Muscle of arm (tissue), 12 donors: ENCODE results near the gene CLCA1. TPM values are rescaled to one million over a fixed set of nuclear protein-coding genes. Genes with fewer than 3 reads are reported as not detected.

Experiments
- DNase-seq: peaks from one replicate; pipeline ENCODE4 v3.0.0-alpha.2; 2013
- polyA plus RNA-seq, 12 donors: library from polyadenylated mRNA; unstranded; fragments of 120-200 nt; gene quantifications; one replicate each; pipeline ENCODE4 v1.2.1, GENCODE V29; 2013; ENCODE audit not compliant: insufficient read length in 12 of 12

CLCA1 gene
- polyA plus RNA-seq, 12 donors: 1.5 to 169 TPM; not detected in 10

DNA sequence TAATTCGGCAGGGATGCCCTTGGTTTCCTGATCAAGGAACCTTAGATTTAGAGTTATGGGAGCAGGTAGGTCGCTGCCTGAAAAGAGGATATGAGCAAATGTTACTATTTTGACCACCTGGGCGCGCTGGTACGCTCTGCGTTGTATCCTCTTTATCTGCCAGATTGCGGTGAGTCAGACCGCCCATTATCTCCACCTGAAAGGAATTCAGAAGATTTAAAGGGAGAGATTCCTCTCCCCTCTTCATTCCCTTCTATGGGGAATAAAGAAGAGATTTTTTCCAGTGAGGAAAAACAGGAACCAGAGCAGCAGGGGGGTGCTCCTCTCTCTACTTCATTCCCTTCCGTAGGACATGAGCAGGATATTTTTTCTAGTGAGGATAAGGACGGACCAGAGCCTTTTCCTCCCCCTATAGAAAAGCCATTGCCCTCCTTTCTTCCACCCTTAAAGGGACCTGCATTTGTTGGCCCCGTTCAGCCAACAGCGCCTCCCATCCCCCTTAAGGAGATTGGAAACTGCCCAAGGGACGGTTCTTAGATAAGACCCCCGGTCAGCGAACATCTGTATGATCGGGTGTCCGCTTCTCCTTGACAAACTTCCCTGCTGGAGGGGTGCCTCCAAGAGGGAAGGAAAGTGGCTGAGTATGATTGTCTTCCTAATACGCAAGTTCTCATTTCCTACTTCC, 34.1 kb downstream of the CLCA1 start:
- DNase-seq: no peak

DNA sequence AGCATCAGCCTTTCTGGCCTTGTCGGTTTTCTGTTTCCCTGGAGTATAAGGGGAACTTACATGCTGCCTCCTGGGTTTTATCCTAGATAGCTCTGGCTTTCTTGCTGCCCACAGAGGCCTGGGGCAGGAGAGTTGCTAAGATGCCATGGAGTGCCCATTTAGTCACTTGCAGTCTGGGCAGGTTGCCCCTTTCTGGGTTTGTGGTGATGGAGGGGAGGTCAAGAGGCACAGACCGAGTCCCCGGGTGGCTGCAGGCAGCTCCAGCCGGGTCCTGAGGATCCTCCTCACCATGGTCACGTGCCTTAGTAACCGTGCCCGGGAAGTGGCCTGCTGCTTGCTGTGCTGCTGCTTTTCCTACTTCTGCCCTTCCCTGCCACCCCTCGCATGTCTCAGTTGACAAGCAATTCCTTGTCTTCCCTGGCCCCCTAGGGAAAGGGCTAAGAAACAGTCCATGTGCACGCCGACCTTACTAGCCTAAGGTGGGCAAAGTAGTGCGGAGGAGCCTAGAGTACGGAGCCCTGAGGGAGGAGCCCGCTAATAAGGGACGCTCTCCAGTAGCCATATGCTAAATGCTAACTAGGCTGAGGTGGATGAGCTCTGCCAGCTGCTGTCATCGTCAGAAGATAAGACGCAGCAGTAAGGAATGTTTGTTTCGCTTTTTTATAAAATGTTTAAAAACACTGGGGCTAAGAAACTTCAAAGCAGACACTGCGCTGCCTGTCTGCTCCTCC, 34.8 kb downstream of the CLCA1 start:
- DNase-seq: no peak

DNA sequence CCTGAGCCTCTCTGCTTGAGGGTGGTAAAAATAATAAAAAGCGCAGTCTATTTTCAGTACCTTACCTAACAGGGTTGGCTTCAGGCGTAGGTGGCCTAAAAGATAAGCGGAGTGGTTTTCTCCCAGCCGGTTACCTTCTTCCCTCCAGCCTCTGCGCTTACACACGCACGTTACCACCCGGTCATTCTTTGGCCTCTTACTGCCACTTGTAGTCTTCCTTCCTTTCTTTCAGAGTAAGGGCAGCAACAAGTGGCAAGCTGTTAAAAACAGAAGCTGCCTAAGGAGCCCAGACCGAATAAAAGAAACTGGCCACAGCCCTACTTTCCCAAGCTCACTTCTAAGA, 35.4 kb downstream of the CLCA1 start:
- no peak for DNase-seq

DNA sequence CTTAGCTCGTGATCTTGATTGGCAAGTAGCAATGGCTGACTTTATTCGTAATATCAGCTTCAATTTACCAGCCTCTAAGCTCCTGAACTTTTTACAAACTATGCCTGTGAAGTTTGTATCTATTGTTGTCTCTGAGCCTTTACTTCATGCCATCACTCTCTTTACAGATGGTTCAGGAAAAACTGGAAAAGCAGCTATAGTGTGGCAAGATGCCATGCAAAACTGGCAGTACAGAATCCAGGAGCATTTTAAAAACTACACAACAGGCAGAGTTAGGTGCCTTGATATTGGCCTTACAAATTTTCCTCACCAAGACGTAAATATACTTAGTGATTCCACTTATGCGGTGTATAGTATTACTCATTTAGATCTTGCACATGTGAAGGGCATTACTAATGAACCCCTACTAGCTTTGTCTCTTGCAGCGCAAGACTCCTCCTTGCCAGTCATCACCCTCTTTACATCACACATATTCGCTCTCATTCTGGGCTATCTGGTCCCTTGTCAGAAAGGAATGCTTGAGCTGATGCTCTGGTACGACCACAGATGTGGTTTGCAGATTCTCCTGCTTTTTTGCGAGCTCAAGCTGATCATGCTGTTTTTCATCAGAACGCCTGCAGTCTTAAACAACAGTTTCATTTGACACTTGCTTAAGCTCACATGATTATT, 36.3 kb downstream of the CLCA1 start:
- DNase-seq: no peak

DNA sequence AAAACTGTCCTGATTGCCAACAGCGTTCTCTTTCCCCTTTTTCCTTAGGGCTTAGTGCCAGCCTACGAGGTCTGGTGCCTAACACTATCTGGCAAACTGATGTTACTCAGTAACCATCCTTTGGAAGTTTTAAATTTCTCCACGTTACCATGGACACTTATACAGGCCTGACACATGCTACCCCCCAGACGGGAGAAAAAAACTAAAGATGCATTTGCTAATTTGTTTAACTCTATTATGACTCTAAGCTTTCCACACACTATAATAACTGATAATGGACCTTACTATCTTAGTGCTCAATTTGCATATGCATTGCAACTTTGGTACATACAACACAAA, 36.8 kb downstream of the CLCA1 start:
- DNase-seq: no peak

DNA sequence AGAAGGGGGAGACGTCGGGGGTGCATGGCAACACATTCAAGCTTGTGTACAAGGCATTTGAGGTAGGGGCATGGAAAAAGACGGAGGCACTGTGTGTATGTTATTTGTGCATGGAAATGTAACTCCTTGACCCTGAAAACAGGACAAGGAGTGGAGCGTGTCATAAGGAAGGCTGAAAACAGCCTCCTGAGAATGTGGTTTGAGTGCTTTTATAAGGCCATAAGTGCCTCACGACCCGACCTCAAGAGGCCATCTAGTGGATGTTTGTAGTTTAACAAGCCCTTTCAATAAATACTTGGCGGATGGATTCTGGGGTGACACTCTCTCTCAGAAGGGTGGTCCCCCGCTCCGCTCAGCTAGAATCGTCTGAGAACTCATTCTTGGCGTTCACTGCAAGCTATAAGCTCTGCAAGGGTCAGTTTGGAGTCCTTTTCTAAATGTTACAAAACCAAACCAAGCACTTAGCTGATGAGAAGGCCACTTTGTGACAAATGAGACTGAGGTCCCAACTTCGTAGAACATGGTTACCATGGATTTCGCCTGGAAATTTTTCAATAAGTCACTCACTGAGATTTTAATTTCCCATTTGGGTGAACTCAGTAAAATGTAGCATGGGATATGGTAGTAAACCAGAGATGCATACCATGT, 39.3 kb downstream of the CLCA1 start:
- DNase-seq: no peak

DNA sequence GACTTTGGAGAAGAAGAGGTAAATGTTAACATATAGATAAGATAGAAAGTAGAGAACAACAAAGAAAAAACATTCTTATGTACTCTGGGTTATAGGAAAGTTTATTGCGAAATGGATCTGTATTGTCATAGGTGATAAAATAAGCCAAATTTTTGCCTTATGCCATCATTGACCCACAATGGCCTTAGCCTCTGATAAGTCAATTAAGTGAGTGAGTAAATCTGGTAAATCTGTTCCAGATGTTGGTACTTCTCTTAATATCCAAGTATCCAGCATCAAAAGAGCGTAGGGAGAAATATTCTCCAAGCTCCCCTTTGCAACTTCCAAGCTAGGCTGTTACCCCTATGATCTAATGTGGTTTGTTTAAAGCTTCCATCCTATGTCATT, 39.8 kb downstream of the CLCA1 start:
- DNase-seq: no peak

DNA sequence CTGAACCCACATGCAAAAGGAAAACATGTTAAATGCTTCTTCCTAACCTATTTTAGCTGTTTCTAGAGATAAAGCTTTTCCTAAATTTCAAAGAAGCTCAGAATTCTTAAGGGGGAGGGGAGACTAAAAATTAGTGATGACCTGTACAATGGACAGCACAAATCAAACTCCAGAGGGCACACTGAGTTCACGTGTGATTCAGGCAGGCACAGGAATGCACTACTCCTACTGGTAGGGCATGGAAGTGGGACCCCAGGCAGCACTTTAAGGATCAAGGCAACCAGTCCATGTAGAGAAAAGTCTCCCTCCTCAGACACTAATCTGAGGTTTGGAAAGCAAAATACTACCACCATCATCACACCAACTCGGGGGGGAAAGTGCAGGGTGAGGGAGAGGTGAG, 46.9 kb downstream of the CLCA1 start:
- DNase-seq: no peak

DNA sequence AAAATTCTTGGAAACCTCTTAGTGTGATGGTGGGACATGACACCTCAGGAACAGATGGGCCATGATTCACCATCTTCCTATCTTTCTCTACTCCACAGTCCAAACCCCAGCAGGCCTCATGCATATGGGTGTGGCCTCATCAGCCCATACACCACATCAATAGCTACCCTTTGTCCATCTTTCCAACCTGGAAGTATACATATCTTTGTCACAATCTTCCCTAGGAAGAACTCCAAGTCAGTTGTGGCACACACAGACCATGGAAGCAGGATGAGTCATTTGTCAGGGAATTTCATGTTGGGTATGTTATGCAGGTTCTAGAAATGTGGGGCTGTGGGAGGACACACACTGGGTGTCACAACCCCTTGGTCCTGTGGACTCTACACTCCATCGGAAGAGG, 47.6 kb downstream of the CLCA1 start:
- DNase-seq: no peak

DNA sequence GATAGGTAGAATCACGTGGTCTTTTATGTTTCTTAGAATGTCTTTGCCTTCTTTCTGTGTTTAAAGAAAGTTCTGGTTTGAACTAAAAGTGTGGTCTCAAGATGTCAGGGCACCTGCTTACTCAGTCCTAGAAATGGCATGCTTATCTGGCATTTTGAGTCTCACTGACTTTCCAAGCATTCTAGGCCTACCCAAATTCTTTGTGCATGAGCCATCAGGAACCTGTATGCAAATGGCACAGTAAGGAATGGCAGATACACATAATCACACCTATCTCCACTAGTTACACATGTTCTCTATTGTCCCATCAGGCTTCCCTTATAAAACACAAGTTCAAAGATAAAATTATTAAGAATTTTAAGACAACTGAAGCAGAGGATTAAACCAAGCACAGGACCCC, 48.6 kb downstream of the CLCA1 start:
- DNase-seq: no peak

DNA sequence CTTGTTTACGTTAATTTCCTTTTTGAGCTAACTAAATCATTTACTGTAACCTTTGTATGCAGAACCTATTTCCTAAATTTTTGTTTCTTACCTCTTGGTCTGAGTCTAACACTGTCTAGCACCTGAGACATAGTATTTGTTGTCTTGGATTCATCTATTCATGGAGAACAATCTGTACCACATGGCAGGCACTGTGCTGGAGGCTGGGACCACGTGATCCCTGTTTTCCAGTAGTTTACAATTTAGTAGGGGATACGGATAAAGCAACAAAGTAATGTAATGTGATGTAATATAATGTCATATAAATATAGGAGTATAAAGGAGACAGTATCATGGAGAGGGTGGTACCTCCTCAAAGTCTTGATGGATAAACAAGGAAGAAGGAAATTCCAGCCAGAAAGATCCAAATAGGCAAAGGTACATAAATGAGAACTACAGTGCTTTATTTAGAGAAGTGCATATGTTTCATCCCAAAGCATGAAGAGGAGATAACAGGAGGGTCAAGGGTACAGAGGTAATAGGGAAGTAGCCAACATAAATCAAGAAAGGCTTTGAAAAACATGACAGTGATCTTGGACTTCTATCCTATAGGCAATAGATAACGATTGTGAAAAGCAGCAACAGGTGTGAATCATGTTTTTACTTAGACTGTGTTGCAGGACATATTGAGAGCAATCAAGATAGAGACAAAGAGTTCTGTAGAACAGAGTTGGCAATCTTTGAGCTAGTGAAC, 52.2 kb downstream of the CLCA1 start:
- no peak for DNase-seq

DNA sequence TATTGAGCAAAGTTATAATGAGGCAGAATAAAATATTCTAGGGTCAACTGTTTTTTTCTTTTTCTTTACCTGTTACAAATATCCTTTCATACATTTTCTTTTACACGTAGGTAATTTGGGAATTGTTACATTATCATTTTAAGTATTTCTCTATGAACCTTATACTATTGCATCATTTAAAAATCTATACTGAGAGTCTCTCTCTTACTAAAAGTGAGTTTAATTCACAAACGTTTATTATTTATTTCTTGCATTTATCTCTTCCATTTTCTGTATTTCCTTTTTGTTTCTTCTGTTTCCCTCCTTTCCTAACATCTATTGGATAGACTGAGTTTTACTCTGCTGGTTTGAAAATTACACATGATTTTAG, 52.8 kb downstream of the CLCA1 start:
- no peak for DNase-seq

DNA sequence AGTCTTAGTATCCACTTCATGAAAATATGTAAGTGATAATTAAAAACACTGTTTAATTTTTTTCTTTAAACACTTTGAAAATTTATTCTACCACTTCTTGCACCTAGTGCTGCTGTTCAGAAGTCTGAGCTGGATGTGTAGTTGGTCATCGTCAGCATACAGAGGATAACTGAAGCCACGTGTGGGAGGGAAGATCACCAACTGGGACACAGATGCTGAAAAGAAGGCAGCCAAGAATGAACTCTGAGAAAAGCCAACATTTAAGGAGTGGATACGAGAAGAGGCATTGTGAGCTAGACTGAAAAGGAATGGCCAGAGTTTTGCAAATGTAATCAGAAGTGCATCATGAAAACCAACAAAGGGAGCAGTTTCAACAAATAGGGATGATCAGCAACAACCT, 53.5 kb downstream of the CLCA1 start:
- DNase-seq: no peak

DNA sequence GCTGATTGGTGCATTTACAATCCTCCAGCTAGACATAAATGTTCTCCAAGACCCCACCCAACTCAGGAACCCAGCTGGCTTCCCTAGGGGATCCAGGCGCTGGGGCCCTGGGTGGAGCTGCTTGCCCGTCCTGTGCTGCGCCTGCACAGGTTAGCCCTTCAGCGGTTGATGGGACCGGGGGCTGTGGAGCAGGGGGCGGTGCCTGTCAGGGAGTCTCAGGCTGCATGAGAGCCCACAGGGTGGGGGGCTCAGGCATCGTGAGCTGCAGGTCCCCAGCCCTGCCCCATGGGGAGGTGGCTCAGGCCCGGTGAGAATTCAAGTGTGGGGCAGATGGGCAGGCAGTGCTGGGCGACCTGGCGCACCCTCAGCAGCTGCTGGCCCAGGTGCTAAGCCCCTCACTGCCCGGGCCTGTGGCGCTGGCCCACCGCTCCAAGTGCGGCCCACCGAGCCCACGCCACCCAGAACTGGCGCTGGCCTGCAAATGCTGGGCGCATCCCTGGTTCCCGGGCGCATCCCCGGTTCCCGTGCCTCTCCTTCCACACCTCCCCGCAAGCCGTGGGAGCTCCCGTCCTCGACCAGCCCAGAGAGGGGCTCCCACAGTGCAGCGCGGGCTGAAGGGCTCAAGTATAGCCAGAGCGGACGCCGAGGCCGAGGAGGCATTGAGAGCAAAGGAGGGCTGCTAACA, 55.1 kb downstream of the CLCA1 start:
- no peak for DNase-seq

DNA sequence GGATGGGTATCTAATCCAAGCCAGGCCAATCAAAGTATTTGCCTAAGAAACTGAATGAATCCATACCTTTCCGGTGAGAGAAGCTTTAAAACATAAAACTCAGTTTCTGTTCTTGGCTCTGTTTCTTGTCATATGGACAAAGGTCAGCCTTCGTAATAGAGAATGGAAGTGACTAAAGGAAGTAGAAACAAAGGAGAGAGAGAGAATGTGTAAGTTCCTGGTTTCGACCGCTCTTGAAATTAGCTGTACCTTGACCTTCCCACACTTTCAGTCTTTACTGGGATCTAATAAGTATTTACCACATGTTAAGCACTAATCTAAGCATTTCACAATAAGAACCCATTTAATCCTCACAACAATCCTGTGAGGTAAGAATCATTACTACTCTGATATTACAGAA, 58.6 kb downstream of the CLCA1 start:
- DNase-seq: no peak

DNA sequence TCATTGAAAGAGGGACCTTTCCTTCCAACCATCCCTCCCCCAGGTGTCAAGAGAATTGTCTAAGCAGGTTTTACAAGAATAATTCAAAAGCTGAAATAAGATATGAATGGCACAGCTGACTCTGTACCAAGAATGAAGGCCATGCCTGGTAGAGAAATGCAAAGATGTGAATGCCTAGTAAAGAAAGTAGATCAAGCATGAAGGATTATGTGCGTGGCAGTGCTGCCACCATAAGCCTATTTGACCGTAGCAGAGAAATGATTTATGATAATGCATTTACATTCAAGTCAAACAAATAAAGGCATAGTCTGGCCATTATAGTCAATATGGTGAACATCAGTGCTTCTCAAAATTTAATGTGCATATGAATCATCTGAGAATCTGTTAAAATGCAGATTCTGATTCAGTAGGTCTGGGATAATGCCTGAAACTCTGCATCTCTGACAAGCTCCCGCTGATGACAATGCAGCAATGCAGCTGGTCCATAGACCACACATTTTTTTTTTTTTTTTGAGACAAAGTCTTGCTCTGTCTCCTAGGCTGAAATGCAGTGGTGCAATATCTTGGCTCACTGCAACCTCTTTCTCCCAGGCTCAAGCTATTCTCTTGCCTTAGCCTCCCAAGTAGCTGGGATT, 61.6 kb downstream of the CLCA1 start:
- no peak for DNase-seq

DNA sequence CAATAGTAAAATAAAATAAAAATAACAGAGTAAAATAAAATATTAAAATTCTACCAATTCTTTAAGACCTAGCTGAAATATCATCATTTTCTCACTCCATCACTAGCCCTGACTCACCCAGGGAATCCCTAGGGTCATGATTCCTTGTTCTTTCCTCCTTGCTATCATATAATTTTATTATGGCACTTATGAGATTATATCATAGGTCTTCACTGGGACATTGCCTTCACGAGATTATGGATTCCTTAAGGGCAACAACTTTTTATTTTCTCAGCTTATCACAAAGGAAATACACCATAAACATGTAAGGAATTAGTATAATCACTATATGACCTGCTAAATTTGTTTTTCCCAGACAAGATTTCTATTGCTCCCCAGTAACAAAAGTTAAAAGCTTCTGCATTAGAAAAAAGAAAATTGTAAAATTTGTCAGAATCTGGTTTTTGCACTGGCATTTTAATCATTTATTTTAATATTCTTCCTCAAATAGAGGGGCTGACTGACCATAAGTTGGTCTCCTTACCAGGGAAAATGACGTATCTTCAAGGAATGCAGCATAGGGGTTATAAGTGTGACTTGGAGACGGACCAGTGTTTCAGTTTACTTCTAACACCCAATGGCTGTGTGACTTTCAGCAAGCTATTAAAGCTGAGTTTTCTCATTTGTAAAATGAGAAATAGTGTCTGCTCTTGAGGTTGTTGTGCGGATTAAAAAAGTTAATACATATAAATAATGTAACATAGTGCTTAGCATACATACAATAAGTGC, 69.4 kb downstream of the CLCA1 start:
- DNase-seq: no peak

DNA sequence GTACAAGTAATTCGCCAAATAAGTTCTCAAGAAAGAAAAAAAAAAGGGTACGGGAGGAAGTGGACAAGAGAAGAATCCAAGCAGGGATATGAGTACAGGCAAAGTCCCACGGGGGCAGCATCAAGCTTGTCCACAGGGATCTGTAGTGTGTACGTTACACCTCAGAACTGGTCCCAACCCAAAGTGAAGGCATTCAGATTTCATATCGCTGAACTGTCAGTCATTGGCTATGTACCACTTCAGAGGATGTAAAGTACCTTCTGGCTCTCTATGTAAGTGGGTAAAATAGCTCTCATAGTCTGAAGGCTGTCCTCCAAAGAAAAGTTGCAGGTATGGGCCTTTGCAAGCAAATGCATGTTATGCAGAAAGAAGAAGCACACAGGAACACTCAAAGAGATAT, 70.0 kb downstream of the CLCA1 start:
- DNase-seq: no peak

DNA sequence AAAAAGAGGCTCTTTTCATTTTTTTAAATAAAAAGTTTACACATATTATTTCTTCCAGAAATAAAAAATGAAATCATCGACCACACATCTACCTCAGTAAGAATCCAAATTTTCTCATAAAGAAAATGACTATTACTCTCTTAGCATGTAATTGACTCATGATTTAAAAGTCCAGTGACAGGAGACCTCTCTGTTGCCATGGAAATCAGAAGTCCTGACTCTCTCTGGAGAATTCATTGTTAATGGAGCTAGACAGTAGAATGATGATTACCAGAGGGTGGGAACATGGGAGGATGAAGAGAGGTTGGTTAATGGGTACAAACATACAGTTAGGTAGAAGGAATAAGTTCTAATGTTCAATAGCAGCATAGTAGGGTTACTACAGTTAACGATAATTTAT, 73.1 kb downstream of the CLCA1 start:
- DNase-seq: no peak

DNA sequence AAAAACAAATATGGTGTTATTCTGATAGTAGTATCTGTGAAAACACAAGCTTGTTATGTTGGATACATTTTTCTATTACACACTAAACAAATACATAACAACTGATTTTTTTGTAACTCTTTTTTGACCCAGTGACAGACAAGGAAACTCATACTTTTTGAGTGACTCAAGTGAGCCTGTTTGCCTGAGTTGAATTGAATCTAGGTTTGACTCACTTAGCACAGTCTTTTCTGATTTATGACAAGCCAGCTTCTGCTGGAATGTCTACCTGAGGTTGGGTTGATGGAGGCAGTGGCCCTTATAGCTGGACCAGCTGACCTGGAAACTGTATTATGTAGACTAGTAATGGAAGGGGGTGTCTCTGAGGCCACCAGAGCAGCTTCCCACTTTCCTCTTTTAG, 73.9 kb downstream of the CLCA1 start:
- no peak for DNase-seq
